HG03432 (cell line): ENCODE measurements around the gene RALGPS1.

Source experiments
- ATAC-seq: cut with Tn5 transposase; IDR thresholded peaks from one replicate; pipeline ENCODE4 v1.9.1; 2021; ENCODE audit warnings: mild to moderate bottlenecking, moderate library complexity; ENCODE audit not compliant: unreplicated experiment

Gene RALGPS1

GRCh38 chr9:127199001-127199791 lies 284.6 kb downstream of the RALGPS1 start:
- ATAC-seq = peak; percentile 43

- ATAC-seq = no peak
These were observed 285.7 kb downstream of the RALGPS1 start for GRCh38 chr9:127200106-127200862.

GRCh38 chr9:127201071-127201541 lies 286.5 kb downstream of the RALGPS1 start:
- no peak for ATAC-seq

GRCh38 chr9:127201731-127202130 lies 287.1 kb downstream of the RALGPS1 start:
- ATAC-seq = no peak

- no peak for ATAC-seq
These were observed 288.0 kb downstream of the RALGPS1 start for GRCh38 chr9:127202461-127203169.

GRCh38 chr9:127203681-127204327 lies 289.2 kb downstream of the RALGPS1 start:
- ATAC-seq = no peak

GRCh38 chr9:127204771-127205470 lies 290.3 kb downstream of the RALGPS1 start:
- no peak for ATAC-seq

- ATAC-seq = no peak
These were observed 291.4 kb downstream of the RALGPS1 start for GRCh38 chr9:127205952-127206351.

- ATAC-seq = no peak
These were observed 292.1 kb downstream of the RALGPS1 start for GRCh38 chr9:127206666-127207065.

GRCh38 chr9:127207734-127208410 lies 293.3 kb downstream of the RALGPS1 start:
- ATAC-seq = no peak

GRCh38 chr9:127208416-127208815 lies 293.8 kb downstream of the RALGPS1 start:
- ATAC-seq = no peak

- no peak for ATAC-seq
These were observed 294.6 kb downstream of the RALGPS1 start for GRCh38 chr9:127209220-127209619.

GRCh38 chr9:127209948-127210640 lies 295.5 kb downstream of the RALGPS1 start:
- no peak for ATAC-seq

GRCh38 chr9:127210851-127211730 lies 296.5 kb downstream of the RALGPS1 start:
- ATAC-seq = no peak

GRCh38 chr9:127211983-127212382 lies 297.4 kb downstream of the RALGPS1 start:
- no peak for ATAC-seq

- ATAC-seq = no peak
These were observed 297.9 kb downstream of the RALGPS1 start for GRCh38 chr9:127212453-127212852.

- no peak for ATAC-seq
These were observed 299.3 kb downstream of the RALGPS1 start for GRCh38 chr9:127213859-127214258.
